ENCODE data around the gene PALM3.

DNA sequence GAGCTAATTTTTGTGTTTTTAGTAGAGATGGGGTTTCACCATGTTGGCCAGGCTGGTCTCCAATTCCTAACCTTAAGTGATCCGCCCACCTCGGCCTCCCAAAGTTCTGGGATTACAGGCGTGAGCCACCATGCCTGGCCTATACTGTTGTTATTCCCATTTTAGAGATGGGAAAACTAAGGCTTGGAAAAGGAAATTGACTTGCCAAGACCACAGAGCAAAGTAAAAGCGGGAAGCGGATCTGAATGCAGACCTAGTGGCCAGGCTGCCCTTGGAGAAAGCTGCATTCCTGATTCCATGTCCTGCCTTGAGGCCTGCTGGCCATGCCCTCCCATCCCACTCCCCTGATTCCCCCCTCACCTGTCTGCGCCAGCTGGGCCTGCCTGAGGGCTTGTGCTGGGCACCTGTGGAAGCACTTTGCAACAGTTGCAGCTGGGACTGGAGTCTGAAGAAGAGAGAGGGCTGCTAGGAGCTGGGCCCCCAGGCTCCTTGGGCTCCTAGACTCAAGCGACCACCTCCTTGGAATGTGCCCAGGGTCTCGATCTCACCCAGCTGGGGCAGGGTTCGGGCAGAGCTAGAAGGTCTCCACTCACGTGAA is 5.7 kb downstream of the PALM3 start:
- TF ChIP-seq CTCF (IDR thresholded peaks at IDR 0.05) (no peak), POLR2A (IDR thresholded peaks at IDR 0.05) (no peak)

Measured in tibial nerve (tissue), 3 donors.